ENCODE measurements around the gene RAP1A.
A peak's percentile ranks its signal among the peaks of the same experiment; 100 is the strongest.

RAP1A gene

GRCh38 chr1:111751906-111752575 lies 132.5 kb downstream of the RAP1A start:
- DNase-seq (ENCODE audit: low read depth in 3 of 3, low spot score in 1 of 3) = no peak

- DNase-seq (ENCODE audit: low read depth in 3 of 3, low spot score in 1 of 3) = peak in 1 of 3 donors; percentile 8
These were observed 135.4 kb downstream of the RAP1A start for GRCh38 chr1:111754984-111755330.

GRCh38 chr1:111755331-111756123 lies 135.9 kb downstream of the RAP1A start, which contains the start of gene DDX20:
TSS of gene DDX20 (plus strand) at chr1:111755901. CDS start at chr1:111755925, 24 bp downstream.
- peak; percentile 85 to 87 (median 86) for DNase-seq (ENCODE audit: low read depth in 3 of 3, low spot score in 1 of 3)

GRCh38 chr1:111756124-111756513 lies 136.5 kb downstream of the RAP1A start:
- no peak for DNase-seq (ENCODE audit: low read depth in 3 of 3, low spot score in 1 of 3)

GRCh38 chr1:111758373-111758772 lies 138.8 kb downstream of the RAP1A start:
- no peak for DNase-seq (ENCODE audit: low read depth in 3 of 3, low spot score in 1 of 3)

- no peak for DNase-seq (ENCODE audit: low read depth in 3 of 3, low spot score in 1 of 3)
These were observed 142.1 kb downstream of the RAP1A start for GRCh38 chr1:111761717-111762116.

GRCh38 chr1:111762332-111762731 lies 142.7 kb downstream of the RAP1A start:
- DNase-seq (ENCODE audit: low read depth in 3 of 3, low spot score in 1 of 3) = no peak

Measured in stimulated activated CD4-positive, alpha-beta T cell treated with anti-CD3 and anti-CD28 coated beads, TNF-alpha, amount 100 ng/mL, for 1 hour (primary cell).